Retinal pigment epithelial cell (primary cell): ENCODE data around the gene SPATA13.

Experiments used
- DNase-seq: peaks from one replicate; pipeline ENCODE4 v3.0.0-alpha.2; 2010; ENCODE audit warnings: low read depth
- H3K4me3 ChIP-seq: 2 replicates; pipeline ENCODE4 v1.5.1; 2011; ENCODE audit warnings: mild to moderate bottlenecking, low read length, control low read depth, moderate library complexity
- CTCF ChIP-seq: conservative IDR thresholded peaks from 2 replicates; pipeline ENCODE4 v1.5.1; 2011; ENCODE audit warnings: low read depth, low read length, control low read depth, inconsistent platforms

Gene SPATA13

GRCh38 chr13:24224232-24224680, 63.7 kb downstream of the SPATA13 start:
- no peak for TF ChIP-seq CTCF
- no peak overlapping the region for H3K4me3 ChIP-seq
- no peak for DNase-seq

GRCh38 chr13:24225062-24225461, 64.5 kb downstream of the SPATA13 start:
- no peak for DNase-seq
- H3K4me3 ChIP-seq = no peak overlapping the region
- TF ChIP-seq CTCF = no peak

GRCh38 chr13:24225930-24226329, 65.4 kb downstream of the SPATA13 start:
- DNase-seq = no peak
- H3K4me3 ChIP-seq = no peak overlapping the region
- TF ChIP-seq CTCF = no peak

- no peak overlapping the region for H3K4me3 ChIP-seq
- DNase-seq = no peak
- TF ChIP-seq CTCF = no peak
Measured at GRCh38 chr13:24226762-24227161, 66.2 kb downstream of the SPATA13 start.

GRCh38 chr13:24228852-24229458, 68.4 kb downstream of the SPATA13 start:
- peak; percentile 94 for TF ChIP-seq CTCF
- no peak overlapping the region for H3K4me3 ChIP-seq
- DNase-seq = peak; percentile 52

- no peak for TF ChIP-seq CTCF
- no peak for DNase-seq
- no peak overlapping the region for H3K4me3 ChIP-seq
Measured at GRCh38 chr13:24230428-24231072, 70.0 kb downstream of the SPATA13 start.

- no peak overlapping the region for H3K4me3 ChIP-seq
- DNase-seq = no peak
- no peak for TF ChIP-seq CTCF
Measured at GRCh38 chr13:24231377-24231776, 70.9 kb downstream of the SPATA13 start.
